Activated CD4-positive, alpha-beta memory T cell treated with anti-CD3 and anti-CD28 coated beads, Interleukin-2, amount 10 ng/mL, durations not matched to agents 7 days and 5 days (primary cell): Measurements from ENCODE around the gene TLE4. TPM values are rescaled to one million over a fixed set of nuclear protein-coding genes. Genes with fewer than 3 reads are reported as not detected.
"Not testable (repeated sequence)": the region's sequence is repeated elsewhere in the genome, so short reads cannot be mapped to it uniquely, and the experiment has no call there.

Experiments used
- CTCF ChIA-PET: fragments of 350-600 bp; sonication (Branson Sonifier 250); formaldehyde crosslinking; loops from one replicate; lab custom pipeline; 2021; ENCODE audit warnings: antibody characterized with exemption, inconsistent platforms; lab: Charles Lee
- POLR2A ChIA-PET: fragments of 350-600 bp; sonication (Branson Sonifier 250); formaldehyde crosslinking; loops from one replicate; lab custom pipeline; 2021; ENCODE audit warnings: antibody characterized with exemption; lab: Charles Lee
- DNase-seq: peaks from one replicate; pipeline ENCODE4 v3.0.0-alpha.2; 2020
- H3K27ac Mint-ChIP-seq: one replicate; pipeline ENCODE4 v1.8.0; 2021; ENCODE audit warnings: mild to moderate bottlenecking, mixed read lengths
- H3K27me3 Mint-ChIP-seq: one replicate; pipeline ENCODE4 v1.8.0; 2021; ENCODE audit warnings: mixed read lengths
- H3K36me3 Mint-ChIP-seq: one replicate; pipeline ENCODE4 v1.8.0; 2021; ENCODE audit warnings: low read depth, mixed read lengths
- H3K4me1 Mint-ChIP-seq: one replicate; pipeline ENCODE4 v1.8.0; 2021; ENCODE audit warnings: mixed read lengths
- H3K4me3 Mint-ChIP-seq: one replicate; pipeline ENCODE4 v1.8.0; 2021; ENCODE audit warnings: mild to moderate bottlenecking, mixed read lengths
- H3K9me3 Mint-ChIP-seq: one replicate; pipeline ENCODE4 v1.8.0; 2021; ENCODE audit warnings: mixed read lengths
- total RNA-seq, 2 experiments: library from RNA; stranded (reverse); gene quantifications; one replicate each; pipeline ENCODE4 v1.2.3, GENCODE V29; 2021

Gene TLE4
- total RNA-seq, 2 experiments from 2014 or later: 33.3 to 38.3 TPM

GRCh38 chr9:79654591-79655382 lies 83.0 kb downstream of the TLE4 start:
- H3K4me3 Mint-ChIP-seq, H3K27me3 Mint-ChIP-seq, POLR2A ChIA-PET, H3K9me3 Mint-ChIP-seq, H3K4me1 Mint-ChIP-seq, CTCF ChIA-PET, DNase-seq, H3K27ac Mint-ChIP-seq: not testable (repeated sequence)
- H3K36me3 Mint-ChIP-seq: peaks cover 35% of the 10 kb centered on the region

GRCh38 chr9:79655551-79655950 lies 83.8 kb downstream of the TLE4 start:
- no peak overlapping the region for H3K27ac Mint-ChIP-seq
- no peak for DNase-seq
- no peak overlapping the region for H3K4me3 Mint-ChIP-seq
- no peaks in the 10 kb centered on the region for H3K4me1 Mint-ChIP-seq
- no peaks in the 10 kb centered on the region for H3K27me3 Mint-ChIP-seq
- H3K36me3 Mint-ChIP-seq: peaks cover 35% of the 10 kb centered on the region
- H3K9me3 Mint-ChIP-seq: no peaks in the 10 kb centered on the region
- CTCF ChIA-PET: no interaction called here
- POLR2A ChIA-PET: no interaction called here

- H3K9me3 Mint-ChIP-seq: no peaks in the 10 kb centered on the region
- H3K36me3 Mint-ChIP-seq: peaks cover 39% of the 10 kb centered on the region
- H3K4me1 Mint-ChIP-seq: no peaks in the 10 kb centered on the region
- H3K27ac Mint-ChIP-seq: no peak overlapping the region
- H3K4me3 Mint-ChIP-seq: no peak overlapping the region
- DNase-seq: no peak
- ChIA-PET POLR2A (no interaction called here), CTCF (no interaction called here)
- H3K27me3 Mint-ChIP-seq: no peaks in the 10 kb centered on the region
Observed at GRCh38 chr9:79656169-79656568, 84.4 kb downstream of the TLE4 start.

GRCh38 chr9:79657891-79658290 lies 86.1 kb downstream of the TLE4 start:
- POLR2A ChIA-PET: no interaction called here
- no peak for DNase-seq
- no peaks in the 10 kb centered on the region for H3K27me3 Mint-ChIP-seq
- no peak overlapping the region for H3K4me3 Mint-ChIP-seq
- peaks cover 6% of the 10 kb centered on the region for H3K4me1 Mint-ChIP-seq
- no peak overlapping the region for H3K27ac Mint-ChIP-seq
- H3K36me3 Mint-ChIP-seq: peaks cover 38% of the 10 kb centered on the region
- CTCF ChIA-PET: no interaction called here
- H3K9me3 Mint-ChIP-seq: no peaks in the 10 kb centered on the region

- Mint-ChIP-seq H3K36me3 (peaks cover 29% of the 10 kb centered on the region), H3K27ac (no peak overlapping the region), H3K27me3 (no peaks in the 10 kb centered on the region), H3K4me3 (no peak overlapping the region), H3K4me1 (peaks cover 6% of the 10 kb centered on the region), H3K9me3 (no peaks in the 10 kb centered on the region)
- no peak for DNase-seq
- ChIA-PET CTCF (no interaction called here), POLR2A (interaction anchor here (1.1 kb wide), 1 partner anchor 87 kb away, joined by 4 read pairs; the partner anchor contains the start of gene TLE4)
Observed at GRCh38 chr9:79658926-79659325, 87.2 kb downstream of the TLE4 start.

GRCh38 chr9:79660615-79661014 lies 88.8 kb downstream of the TLE4 start:
- Mint-ChIP-seq H3K27me3 (no peaks in the 10 kb centered on the region), H3K4me1 (peaks cover 6% of the 10 kb centered on the region), H3K27ac (no peak overlapping the region), H3K36me3 (peaks cover 24% of the 10 kb centered on the region), H3K4me3 (no peak overlapping the region), H3K9me3 (no peaks in the 10 kb centered on the region)
- POLR2A ChIA-PET: no interaction called here
- no peak for DNase-seq
- CTCF ChIA-PET: interaction anchor here (0.6 kb wide), 1 partner anchor 17 kb away, joined by 3 read pairs; no protein-coding TSS in a partner anchor

GRCh38 chr9:79661279-79661678 lies 89.5 kb downstream of the TLE4 start:
- H3K9me3 Mint-ChIP-seq: no peaks in the 10 kb centered on the region
- ChIA-PET POLR2A (no interaction called here), CTCF (interaction anchor here (0.6 kb wide), 1 partner anchor 16 kb away, joined by 3 read pairs; no protein-coding TSS in a partner anchor)
- H3K27ac Mint-ChIP-seq: no peak overlapping the region
- DNase-seq: no peak
- peaks cover 8% of the 10 kb centered on the region for H3K4me1 Mint-ChIP-seq
- H3K27me3 Mint-ChIP-seq: no peaks in the 10 kb centered on the region
- H3K4me3 Mint-ChIP-seq: no peak overlapping the region
- H3K36me3 Mint-ChIP-seq: peaks cover 20% of the 10 kb centered on the region

- Mint-ChIP-seq H3K36me3 (peaks cover 15% of the 10 kb centered on the region), H3K27ac (no peak overlapping the region), H3K4me3 (no peak overlapping the region), H3K27me3 (no peaks in the 10 kb centered on the region), H3K9me3 (no peaks in the 10 kb centered on the region), H3K4me1 (peaks cover 8% of the 10 kb centered on the region)
- DNase-seq: no peak
- ChIA-PET CTCF (no interaction called here), POLR2A (no interaction called here)
Observed at GRCh38 chr9:79661886-79662536, 90.2 kb downstream of the TLE4 start.

- Mint-ChIP-seq H3K4me1 (peaks cover 8% of the 10 kb centered on the region), H3K36me3 (peaks cover 14% of the 10 kb centered on the region), H3K4me3 (no peak overlapping the region), H3K27ac (no peak overlapping the region), H3K27me3 (no peaks in the 10 kb centered on the region), H3K9me3 (no peaks in the 10 kb centered on the region)
- CTCF ChIA-PET: no interaction called here
- POLR2A ChIA-PET: no interaction called here
- DNase-seq: no peak
Observed at GRCh38 chr9:79662537-79662956, 90.8 kb downstream of the TLE4 start.

- peaks cover 12% of the 10 kb centered on the region for H3K36me3 Mint-ChIP-seq
- ChIA-PET CTCF (interaction anchor here (0.7 kb wide), 1 partner anchor 363 kb away, joined by 3 read pairs; no protein-coding TSS in a partner anchor), POLR2A (no interaction called here)
- no peaks in the 10 kb centered on the region for H3K9me3 Mint-ChIP-seq
- H3K4me1 Mint-ChIP-seq: peaks cover 8% of the 10 kb centered on the region
- no peak overlapping the region for H3K27ac Mint-ChIP-seq
- no peak overlapping the region for H3K4me3 Mint-ChIP-seq
- no peaks in the 10 kb centered on the region for H3K27me3 Mint-ChIP-seq
- no peak for DNase-seq
Observed at GRCh38 chr9:79663300-79663699, 91.5 kb downstream of the TLE4 start.

GRCh38 chr9:79663878-79664277 lies 92.1 kb downstream of the TLE4 start:
- Mint-ChIP-seq H3K27me3 (no peaks in the 10 kb centered on the region), H3K4me3 (no peak overlapping the region), H3K36me3 (peaks cover 12% of the 10 kb centered on the region), H3K9me3 (no peaks in the 10 kb centered on the region), H3K27ac (no peak overlapping the region), H3K4me1 (peaks cover 8% of the 10 kb centered on the region)
- POLR2A ChIA-PET: no interaction called here
- CTCF ChIA-PET: interaction anchor here (0.7 kb wide), 1 partner anchor 363 kb away, joined by 3 read pairs; no protein-coding TSS in a partner anchor
- DNase-seq: no peak

GRCh38 chr9:79664375-79664831 lies 92.6 kb downstream of the TLE4 start:
- DNase-seq: no peak
- CTCF ChIA-PET: no interaction called here
- peaks cover 8% of the 10 kb centered on the region for H3K36me3 Mint-ChIP-seq
- POLR2A ChIA-PET: no interaction called here
- peaks cover 8% of the 10 kb centered on the region for H3K4me1 Mint-ChIP-seq
- H3K9me3 Mint-ChIP-seq: no peaks in the 10 kb centered on the region
- no peak overlapping the region for H3K4me3 Mint-ChIP-seq
- no peak overlapping the region for H3K27ac Mint-ChIP-seq
- H3K27me3 Mint-ChIP-seq: no peaks in the 10 kb centered on the region

GRCh38 chr9:79665369-79665768 lies 93.6 kb downstream of the TLE4 start:
- ChIA-PET CTCF (no interaction called here), POLR2A (interaction anchor here (1.2 kb wide), 1 partner anchor 94 kb away, joined by 4 read pairs; the partner anchor contains the start of gene TLE4)
- H3K36me3 Mint-ChIP-seq: peaks cover 8% of the 10 kb centered on the region
- no peak for DNase-seq
- no peaks in the 10 kb centered on the region for H3K9me3 Mint-ChIP-seq
- H3K27ac Mint-ChIP-seq: no peak overlapping the region
- H3K4me1 Mint-ChIP-seq: peaks cover 8% of the 10 kb centered on the region
- no peak overlapping the region for H3K4me3 Mint-ChIP-seq
- no peaks in the 10 kb centered on the region for H3K27me3 Mint-ChIP-seq
